HG03469 (cell line): Measurements from ENCODE around the gene ELAVL1.
"Not testable (repeated sequence)": the region's sequence is repeated elsewhere in the genome, so short reads cannot be mapped to it uniquely, and the experiment has no call there.

Experiments
- ATAC-seq: cut with Tn5 transposase; IDR thresholded peaks from one replicate; pipeline ENCODE4 v1.9.1; 2021; ENCODE audit warnings: mild to moderate bottlenecking, moderate library complexity, moderate number of reproducible peaks; ENCODE audit not compliant: unreplicated experiment

Gene ELAVL1

GRCh38 chr19:7926021-7926726, 79.3 kb downstream of the ELAVL1 start, which contains the start of gene CTXN1:
CTXN1 (minus strand) TSS chr19:7926135; CDS start chr19:7925538, 597 bp downstream.
- no peak for ATAC-seq

GRCh38 chr19:7925171-7925851, 80.1 kb downstream of the ELAVL1 start:
- no peak for ATAC-seq

DNA sequence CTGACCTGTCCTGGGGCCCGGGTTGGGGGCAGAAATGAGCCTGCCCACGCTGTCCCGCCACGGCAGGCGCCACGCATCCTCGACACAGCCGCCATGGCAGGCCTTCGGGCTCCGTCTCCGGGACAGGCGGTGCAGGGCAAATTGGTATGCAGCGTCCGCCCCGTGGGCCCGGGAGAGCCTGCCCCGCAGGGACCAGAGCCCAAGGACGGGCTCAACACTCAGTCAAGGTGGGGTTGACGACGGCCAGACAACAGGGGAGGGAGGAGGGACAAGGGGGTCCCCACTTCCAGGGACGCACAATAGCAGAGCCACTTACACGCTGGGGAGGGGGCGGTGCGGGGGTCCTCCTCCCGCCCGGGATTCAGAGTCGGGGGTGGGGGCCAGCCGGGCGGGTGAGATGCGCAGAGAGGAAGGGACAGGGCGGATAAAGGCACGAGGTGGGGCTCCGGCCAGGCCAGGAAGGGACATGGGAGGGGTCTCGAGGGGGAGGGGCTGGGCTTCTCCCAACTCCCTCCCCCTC, 80.7 kb downstream of the ELAVL1 start:
- no peak for ATAC-seq

DNA sequence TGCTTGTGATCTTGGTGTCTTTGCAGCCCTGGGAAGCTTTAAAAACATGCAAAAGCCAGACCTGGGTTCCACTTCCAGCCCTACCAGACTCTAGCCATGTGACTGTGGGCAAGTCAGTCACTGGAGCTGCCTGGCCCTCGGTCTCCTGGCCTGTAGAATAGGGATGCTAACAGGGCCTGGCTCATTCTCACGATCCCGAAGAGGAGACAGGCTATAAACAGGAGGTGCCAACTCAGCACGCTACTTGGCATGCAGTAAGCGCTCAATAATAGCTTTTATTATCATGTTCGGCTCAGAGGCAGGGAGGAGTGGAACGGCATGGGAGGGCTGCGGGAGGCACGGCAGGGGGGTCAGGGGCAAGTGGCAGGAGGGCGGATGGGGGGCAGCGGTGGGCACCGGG, 81.2 kb downstream of the ELAVL1 start:
- no peak for ATAC-seq

DNA sequence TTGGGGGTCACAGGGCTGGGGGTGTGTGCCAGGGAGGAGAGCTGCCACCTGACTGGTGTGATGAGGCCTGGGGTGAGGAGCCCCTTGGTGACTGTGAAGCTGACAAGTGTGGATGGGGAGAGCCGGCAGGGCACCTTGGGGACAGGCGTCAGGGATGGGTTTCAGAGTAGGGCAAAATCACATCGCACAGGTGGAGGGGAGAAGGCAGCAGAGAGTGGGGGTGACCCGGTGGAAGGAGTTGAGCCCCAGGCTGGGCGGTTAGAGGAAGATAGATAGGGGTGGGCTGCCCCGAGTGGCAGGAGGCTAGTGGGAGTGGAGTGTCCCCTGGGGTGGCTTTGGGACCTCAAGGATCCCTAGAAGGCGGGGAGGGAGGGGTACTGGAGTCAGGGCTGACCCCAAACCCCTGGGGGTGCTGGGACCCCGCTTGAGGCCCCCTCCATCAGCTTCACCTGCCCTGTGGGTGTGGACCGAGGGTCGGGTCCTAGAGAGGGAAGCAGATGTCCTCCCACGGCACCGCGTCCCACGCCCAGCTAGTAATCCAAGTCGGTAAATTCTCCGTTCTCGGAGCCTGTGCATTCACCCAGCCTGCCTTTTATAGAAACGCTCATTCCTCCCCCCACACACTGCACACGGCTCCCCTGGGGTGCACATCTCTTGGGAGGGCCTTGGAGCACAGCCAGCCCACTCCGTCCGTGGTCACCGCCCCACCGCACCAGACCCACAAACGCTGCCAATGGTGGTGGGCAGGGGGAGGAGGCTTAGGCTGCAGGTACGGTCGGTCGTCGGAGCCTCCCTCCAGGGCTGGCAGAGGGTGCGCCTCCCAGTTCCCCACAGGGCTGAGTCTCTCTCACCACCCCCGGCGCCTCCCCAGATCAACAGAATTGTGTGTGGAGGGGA, 81.9 kb downstream of the ELAVL1 start:
- no peak for ATAC-seq

DNA sequence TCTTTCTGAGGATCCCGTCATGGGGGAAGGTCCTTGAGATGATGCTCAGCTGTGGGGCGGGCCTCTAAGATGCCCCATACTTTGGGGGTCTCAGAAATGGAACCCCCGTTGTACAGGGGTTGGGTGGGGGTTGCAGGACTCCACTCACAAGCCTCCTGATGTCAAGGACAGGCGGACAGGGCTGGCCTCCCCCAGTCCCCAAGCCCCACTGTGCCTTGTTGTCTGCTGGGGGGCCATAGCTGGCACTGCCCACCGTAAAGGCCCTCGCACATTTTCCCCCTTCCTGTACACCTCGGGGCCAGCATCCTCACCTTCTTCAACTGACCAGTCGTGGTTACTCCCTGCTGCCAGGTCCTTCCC, 82.6 kb downstream of the ELAVL1 start:
- no peak for ATAC-seq

DNA sequence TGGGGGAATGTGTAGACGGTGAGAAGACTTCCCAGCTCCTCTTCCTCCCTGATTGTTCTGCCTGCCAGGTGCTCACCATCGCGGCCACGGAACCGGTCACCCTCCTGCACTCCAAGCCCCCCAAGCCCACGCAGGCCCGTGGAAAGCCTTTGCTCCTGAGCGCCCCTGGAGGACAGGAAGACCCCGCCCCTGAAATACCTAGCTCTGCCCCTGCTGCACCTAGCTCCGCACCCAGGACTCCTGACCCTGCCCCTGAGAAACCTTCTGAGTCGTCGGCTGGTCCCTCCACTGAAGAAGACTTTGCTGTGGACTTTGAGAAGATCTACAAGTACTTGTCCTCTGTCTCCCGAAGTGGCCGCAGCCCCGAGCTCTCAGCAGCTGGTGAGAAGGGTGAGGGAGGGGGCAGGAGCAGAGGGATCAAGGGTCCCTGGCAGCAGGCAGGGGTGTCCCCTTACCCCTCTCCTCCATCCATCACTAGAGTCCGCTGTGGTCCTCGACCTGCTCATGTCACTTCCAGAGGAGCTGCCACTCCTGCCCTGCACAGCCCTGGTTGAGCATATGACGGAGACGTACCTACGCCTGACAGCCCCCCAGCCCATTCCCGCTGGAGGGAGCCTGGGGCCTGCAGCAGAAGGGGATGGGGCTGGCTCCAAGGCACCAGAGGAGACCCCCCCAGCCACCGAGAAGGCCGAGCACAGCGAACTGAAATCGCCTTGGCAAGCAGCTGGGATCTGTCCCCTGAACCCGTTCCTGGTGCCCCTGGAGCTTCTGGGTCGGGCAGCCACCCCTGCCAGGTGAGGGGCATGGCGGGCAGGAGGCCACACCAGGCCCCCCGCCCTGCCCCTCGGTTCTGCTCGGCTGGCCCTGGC, 83.2 kb downstream of the ELAVL1 start:
- ATAC-seq, result no peak

DNA sequence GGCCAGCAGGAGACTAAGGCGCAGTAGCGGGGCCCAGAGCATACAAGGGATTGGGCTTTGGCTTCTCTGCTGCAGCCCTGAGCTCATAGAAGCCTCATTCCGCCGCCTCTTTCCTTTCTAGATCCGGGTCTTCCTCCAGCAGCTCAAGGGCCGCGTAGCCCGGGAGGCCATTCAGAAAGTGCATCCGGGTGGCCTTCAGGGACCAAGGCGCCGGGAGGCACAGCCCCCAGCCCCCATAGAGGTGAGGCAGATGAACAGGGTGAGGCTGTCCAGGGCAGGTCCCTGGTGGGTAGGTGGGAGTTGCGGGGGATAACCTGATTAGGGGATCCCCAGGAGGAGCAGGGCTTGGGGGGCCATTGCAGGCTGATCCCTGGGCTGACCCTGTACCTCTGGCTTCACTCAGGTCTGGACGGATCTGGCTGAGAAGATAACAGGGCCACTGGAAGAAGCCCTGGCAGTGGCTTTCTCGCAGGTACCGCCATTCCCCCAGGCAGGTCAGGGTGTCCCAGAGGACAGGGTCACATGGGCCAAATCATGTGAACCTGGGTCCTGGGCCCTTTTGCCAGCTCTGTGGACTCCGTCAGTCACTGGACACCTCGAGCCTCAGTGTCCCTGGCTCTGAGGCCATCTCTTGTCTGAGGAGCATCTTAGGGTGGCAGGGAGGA, 84.0 kb downstream of the ELAVL1 start:
- no peak for ATAC-seq

DNA sequence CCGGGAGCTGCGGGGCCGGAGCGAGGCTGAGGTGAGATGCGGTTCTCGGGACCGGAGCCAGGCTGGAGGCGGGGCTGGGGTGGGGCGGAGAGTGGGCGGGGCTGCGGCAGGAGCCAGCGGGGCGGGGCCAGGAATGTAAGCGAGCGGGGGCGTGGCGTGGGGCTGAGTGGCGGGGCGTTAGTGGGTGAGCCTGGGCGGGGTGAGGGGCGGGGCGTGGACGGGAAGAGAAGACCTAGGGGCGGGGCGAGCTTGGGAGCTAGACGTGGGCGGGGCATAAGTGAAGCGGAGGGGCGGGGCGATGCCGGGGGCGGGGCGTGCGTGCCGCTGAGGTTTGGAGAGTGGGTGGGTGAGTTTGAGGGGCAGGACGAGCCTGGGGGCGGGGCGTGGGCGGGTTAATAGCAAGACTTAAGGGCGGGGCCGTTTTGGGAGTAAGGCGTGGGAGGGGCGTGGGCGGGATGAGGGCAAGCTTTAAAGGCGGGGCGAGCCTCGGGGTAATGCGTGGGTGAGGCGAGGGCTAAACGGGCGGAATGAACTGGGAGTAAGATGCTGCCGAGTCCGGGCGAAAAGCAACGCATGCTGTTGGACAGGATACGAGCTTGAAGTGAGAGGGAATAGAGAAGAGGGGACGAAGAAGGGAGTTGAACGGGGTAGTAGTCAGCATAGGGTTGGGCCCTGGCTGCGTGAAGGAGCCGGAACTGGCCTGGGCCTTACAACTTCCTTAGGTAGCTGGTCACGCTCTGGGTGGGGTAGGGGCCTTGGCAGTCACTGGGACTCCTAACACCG, 84.7 kb downstream of the ELAVL1 start:
- peak; percentile 24 for ATAC-seq

DNA sequence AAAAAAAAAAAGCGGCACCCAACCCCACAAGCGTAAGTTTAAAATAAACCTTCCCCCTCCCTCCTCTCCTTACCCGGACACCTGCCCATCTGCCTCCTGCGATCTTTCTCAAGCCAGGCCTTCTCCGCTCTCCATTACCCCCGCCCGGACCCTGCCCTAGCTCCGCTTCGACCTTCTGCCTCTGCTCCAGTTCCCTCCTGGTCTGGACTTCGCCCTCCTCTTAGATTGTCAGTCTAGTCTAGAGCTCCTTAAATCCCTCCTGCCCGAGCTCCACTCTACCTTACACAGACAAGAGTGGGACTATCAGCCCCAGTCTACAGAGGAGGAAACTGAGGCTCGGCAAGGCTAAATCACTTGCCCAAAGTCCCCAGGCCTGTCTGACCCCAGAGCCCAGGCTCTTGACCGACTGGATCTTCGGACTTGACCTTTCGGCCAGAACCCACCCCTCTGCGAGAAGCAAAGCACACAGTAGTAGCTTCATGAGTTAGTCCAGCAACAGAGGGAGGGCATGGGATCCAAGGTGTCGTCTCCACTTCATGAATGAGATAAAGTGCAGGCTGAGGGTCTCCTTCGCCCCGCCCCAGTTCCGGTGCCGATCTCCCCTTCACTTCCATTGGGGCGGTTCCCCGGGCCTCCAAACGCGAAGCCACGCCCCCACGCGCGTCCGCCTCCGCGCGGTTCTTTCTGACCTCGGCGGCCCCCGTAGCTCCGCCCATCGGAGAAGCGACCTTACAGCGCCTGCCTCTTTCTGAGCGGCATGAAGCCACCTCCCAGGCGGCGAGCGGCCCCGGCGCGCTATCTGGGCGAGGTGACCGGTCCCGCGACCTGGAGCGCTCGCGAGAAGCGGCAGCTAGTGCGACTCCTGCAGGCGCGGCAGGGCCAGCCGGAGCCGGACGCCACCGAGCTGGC, 85.6 kb downstream of the ELAVL1 start, which contains the start of gene SNAPC2:
TSS of gene SNAPC2 (plus strand) at position 729 of the 909 bp plus-strand sequence. CDS start at position 758, 29 bp downstream.
- ATAC-seq, result peak; percentile 38

GRCh38 chr19:7918615-7919421, 86.6 kb downstream of the ELAVL1 start:
- ATAC-seq, result no peak

DNA sequence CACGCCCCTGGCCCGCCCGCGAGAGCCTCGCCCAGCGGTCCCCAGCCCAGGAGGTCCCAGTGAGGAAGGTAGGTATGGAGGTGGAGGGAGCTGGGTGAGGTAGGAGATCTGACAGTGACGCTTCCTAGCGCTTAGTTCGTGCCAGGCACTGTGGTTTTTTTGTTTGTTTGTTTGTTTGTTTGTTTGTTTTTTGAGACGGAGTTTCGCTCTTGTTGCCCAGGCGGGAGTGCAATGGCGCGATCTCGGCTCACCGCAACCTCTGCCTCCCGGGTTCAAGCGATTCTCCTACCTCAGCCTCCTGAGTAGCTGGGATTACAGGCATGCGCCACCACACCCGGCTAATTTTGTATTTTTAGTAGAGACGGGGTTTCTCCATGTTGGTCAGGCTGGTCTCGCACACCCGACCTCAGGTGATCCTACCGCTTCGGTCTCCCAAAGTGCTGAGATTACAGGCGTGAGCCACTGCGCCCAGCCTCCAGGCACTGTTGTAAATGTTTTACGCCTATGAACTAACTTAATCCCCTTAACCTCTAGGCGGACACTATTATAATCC, 87.3 kb downstream of the ELAVL1 start:
- not testable (repeated sequence) for ATAC-seq

GRCh38 chr19:7917267-7918061, 88.0 kb downstream of the ELAVL1 start:
- ATAC-seq, result no peak

- ATAC-seq, result no peak
These were observed 88.5 kb downstream of the ELAVL1 start for GRCh38 chr19:7916955-7917266.

DNA sequence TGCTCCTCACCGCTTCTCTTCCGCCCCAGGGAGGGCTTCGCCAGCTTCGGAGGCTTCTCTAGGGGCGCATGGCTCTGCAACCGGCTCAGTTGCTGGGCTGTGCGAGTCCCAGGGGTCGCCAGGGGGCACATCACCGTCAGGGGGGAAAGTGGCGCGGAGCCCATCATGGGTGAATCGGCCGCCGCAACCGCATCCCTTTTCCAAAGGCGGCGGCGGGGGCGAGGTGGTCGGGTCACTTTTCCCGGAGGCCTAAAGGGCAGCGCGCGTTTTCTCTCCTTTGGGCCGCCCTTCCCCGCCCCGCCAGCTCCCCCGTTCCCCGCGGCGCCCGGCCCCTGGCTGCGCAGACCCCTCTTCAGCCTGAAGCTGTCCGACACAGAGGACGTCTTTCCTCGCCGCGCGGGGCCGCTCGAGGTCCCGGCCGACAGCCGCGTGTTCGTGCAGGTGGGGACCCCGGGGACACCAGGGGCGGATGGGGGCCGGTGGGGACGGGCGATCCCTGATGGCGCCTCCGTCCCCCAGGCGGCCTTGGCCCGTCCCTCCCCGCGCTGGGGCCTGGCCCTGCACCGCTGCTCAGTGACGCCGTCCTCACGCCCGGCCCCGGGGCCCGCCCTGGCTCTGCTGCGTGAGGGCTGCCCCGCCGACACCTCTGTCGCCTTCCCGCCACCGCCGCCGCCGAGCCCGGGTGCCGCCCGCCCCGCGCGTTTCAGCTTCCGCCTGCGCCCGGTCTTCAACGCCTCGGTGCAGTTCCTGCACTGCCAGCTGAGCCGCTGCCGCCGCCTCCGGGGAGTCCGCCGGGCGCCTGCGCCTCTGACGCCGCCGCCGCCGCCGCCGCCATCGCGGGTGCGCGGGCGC, 89.1 kb downstream of the ELAVL1 start:
- ATAC-seq, result no peak
